ENCODE measurements around the gene CLEC4E. TPM values are rescaled to one million over a fixed set of nuclear protein-coding genes. Genes with fewer than 3 reads are reported as not detected.

The CLEC4E gene
- total RNA-seq, 4 donors from 2014 or later: 1.4 TPM; not detected in 3

DNA sequence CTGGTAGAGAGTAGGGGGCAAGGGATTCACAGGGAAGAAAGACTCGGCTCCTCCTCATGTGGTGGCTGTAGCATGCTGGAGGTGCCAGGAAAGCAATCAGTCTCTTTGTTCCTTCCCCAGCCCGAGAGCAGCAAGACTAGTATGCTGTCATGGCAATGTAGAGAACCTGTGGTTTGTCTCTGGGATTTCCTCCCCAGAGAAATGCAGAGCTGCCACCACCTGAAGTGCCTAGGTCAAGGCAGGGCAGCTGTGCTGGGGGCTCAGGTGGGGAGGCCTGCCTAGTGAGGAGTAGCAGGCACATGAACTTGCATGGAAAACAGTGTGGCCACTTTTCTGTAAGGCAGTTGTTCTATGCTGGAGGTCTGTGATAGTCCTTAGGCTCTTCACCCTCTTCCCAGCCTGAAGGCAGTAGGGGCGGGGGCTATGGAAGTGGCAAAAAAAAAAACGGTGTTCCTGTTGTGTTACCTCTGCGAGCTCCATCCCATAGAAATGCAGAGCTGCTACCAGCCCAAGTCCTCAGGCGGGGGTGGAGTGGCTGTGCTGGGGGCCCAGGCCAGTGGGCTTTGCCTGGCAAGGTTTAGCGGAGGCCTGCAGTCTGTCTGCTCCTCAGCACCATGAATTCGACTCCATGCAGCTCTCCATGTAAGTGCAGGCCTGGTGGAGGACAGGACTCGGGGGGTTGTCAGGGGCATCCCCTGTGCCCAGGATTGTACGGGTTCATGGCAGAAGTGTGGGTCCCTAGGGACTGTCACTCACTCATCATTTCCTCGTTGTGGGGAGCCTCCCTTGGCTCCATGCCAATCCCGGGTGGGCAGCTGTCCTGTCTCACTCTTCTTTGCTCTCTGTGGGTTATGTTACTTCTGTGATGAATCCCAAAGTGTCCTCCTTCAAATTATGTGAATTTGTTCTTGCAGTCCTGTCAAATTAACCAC lies 31.5 kb downstream of the CLEC4E start:
- H3K36me3 ChIP-seq: no peaks in the 10 kb centered on the region
- H3K9me3 ChIP-seq: no peaks in the 10 kb centered on the region
- DNase-seq (ENCODE audit: low spot score in 2 of 2): no peak
- no peaks in the 10 kb centered on the region for H3K4me1 ChIP-seq
- WGBS: 54% methylated on average over 12 of the region's 12 CpGs
- TF ChIP-seq POLR2AphosphoS5 (IDR thresholded peaks at IDR 0.05): no peak
- TF ChIP-seq, protein P1, sequence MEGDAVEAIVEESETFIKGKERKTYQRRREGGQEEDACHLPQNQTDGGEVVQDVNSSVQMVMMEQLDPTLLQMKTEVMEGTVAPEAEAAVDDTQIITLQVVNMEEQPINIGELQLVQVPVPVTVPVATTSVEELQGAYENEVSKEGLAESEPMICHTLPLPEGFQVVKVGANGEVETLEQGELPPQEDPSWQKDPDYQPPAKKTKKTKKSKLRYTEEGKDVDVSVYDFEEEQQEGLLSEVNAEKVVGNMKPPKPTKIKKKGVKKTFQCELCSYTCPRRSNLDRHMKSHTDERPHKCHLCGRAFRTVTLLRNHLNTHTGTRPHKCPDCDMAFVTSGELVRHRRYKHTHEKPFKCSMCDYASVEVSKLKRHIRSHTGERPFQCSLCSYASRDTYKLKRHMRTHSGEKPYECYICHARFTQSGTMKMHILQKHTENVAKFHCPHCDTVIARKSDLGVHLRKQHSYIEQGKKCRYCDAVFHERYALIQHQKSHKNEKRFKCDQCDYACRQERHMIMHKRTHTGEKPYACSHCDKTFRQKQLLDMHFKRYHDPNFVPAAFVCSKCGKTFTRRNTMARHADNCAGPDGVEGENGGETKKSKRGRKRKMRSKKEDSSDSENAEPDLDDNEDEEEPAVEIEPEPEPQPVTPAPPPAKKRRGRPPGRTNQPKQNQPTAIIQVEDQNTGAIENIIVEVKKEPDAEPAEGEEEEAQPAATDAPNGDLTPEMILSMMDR (IDR thresholded peaks at IDR 0.05): no peak
- TF ChIP-seq POLR2A (IDR thresholded peaks at IDR 0.05): no peak
- TF ChIP-seq EP300 (IDR thresholded peaks at IDR 0.05): no peak
- no peak overlapping the region for H3K4me3 ChIP-seq
- H3K27ac ChIP-seq: no peak overlapping the region
- H3K27me3 ChIP-seq: peaks cover 12% of the 10 kb centered on the region

DNA sequence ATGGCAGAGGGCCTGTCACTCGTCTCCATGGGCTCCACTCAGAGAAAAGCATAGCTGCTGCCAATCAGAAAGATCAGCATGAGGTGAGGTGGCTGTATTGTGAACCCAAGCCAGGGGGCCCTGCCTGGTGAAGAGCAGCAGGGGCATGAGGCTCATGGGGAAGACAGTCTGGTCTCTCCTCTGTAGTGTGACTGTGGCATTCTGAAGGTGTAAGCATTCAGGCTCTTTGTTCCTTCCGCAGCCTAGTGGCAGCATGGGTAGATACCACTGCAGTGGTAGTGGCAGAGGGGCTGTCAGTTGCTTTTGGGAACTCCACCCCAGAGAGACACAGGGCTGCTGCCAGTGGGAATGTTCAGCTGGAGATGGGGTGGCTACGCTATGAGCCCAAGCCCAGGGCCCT lies 32.5 kb downstream of the CLEC4E start:
- H3K27me3 ChIP-seq: peaks cover 12% of the 10 kb centered on the region
- no peak overlapping the region for H3K27ac ChIP-seq
- no peak for DNase-seq (ENCODE audit: low spot score in 2 of 2)
- H3K4me3 ChIP-seq: no peak overlapping the region
- no peaks in the 10 kb centered on the region for H3K9me3 ChIP-seq
- TF ChIP-seq, protein P1 (IDR thresholded peaks at IDR 0.05): no peak
- TF ChIP-seq POLR2A (IDR thresholded peaks at IDR 0.05): no peak
- TF ChIP-seq EP300 (IDR thresholded peaks at IDR 0.05): no peak
- no peak for TF ChIP-seq POLR2AphosphoS5 (IDR thresholded peaks at IDR 0.05)
- no peaks in the 10 kb centered on the region for H3K36me3 ChIP-seq
- 64% methylated on average over 3 of the region's 3 CpGs for WGBS
- no peaks in the 10 kb centered on the region for H3K4me1 ChIP-seq

DNA sequence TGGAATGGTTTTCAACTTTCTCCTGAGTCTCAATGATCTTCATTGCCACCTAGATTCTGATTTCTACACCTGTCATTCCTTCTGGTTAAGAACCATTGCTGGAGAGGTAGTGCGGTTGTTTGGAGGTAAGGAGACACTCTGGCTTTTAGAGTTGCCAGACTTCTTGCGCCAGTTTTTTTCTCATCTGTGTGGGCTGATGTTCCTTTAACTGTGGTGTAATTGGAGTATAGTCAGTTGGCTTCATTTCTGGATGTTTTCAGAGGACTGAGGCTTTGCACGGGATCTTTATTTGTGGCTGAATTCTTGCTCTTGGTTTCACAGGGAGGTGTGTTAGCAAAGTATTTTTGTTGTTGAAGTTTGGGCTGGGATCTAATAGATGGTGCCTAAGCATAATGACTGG lies 33.1 kb downstream of the CLEC4E start:
- TF ChIP-seq, protein P1 (IDR thresholded peaks at IDR 0.05): no peak
- TF ChIP-seq POLR2AphosphoS5 (IDR thresholded peaks at IDR 0.05) (no peak), EP300 (IDR thresholded peaks at IDR 0.05) (no peak), POLR2A (IDR thresholded peaks at IDR 0.05) (no peak)
- Histone ChIP-seq H3K4me3 (no peak overlapping the region), H3K4me1 (no peaks in the 10 kb centered on the region), H3K9me3 (no peaks in the 10 kb centered on the region), H3K27me3 (peaks cover 12% of the 10 kb centered on the region), H3K36me3 (no peaks in the 10 kb centered on the region), H3K27ac (no peak overlapping the region)
- DNase-seq (ENCODE audit: low spot score in 2 of 2): no peak
- WGBS: 73% methylated on average over 3 of the region's 3 CpGs

DNA sequence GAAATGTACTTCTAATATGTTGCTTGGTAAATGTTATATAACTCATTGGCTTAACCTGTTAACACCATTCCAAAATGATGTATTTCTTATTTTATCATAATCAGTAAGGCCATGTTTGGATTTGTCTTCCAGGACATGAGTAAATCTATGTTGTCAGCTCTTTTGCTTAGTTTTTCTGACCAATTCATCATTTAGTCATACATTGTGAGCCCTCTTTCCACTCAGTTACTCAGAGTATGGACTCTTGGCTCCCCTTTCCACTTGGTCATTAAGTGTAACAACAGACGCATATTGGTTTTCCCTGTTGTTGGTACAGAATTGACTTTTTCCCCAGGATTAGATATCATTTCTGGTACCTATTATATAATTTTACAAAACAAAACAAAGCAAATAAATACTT lies 36.4 kb downstream of the CLEC4E start:
- Histone ChIP-seq H3K9me3 (no peaks in the 10 kb centered on the region), H3K4me3 (no peak overlapping the region), H3K27me3 (peaks cover 10% of the 10 kb centered on the region), H3K4me1 (no peaks in the 10 kb centered on the region), H3K36me3 (no peaks in the 10 kb centered on the region), H3K27ac (no peak overlapping the region)
- WGBS: 91% methylated on average over 1 of the region's 1 CpG
- TF ChIP-seq POLR2AphosphoS5 (IDR thresholded peaks at IDR 0.05): no peak
- TF ChIP-seq POLR2A (IDR thresholded peaks at IDR 0.05): no peak
- TF ChIP-seq, protein P1 (IDR thresholded peaks at IDR 0.05): no peak
- no peak for TF ChIP-seq EP300 (IDR thresholded peaks at IDR 0.05)
- no peak for DNase-seq (ENCODE audit: low spot score in 2 of 2)

DNA sequence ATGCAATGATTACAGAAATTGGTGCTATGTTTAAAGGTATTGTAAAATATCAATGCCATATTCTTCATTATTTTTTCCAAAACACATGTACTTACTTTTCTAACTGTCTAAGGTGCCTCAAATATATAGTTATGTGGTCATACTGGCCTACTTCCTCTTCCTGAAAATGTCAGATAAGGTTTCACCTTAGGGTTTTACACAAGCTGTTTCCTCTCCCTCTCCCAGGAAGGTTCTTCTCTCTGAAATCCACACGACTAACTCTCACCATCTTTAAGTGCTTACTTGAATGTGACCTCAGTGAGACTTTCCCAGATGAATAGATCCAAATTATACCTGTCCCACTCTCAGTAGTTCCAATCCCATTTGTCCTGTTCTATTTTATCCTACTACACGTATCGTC lies 39.0 kb downstream of the CLEC4E start:
- H3K36me3 ChIP-seq: no peaks in the 10 kb centered on the region
- 66% methylated on average over 3 of the region's 3 CpGs for WGBS
- no peak overlapping the region for H3K27ac ChIP-seq
- no peaks in the 10 kb centered on the region for H3K27me3 ChIP-seq
- no peak for DNase-seq (ENCODE audit: low spot score in 2 of 2)
- H3K4me1 ChIP-seq: no peaks in the 10 kb centered on the region
- no peak overlapping the region for H3K4me3 ChIP-seq
- no peaks in the 10 kb centered on the region for H3K9me3 ChIP-seq
- TF ChIP-seq POLR2A (IDR thresholded peaks at IDR 0.05) (no peak), EP300 (IDR thresholded peaks at IDR 0.05) (no peak), POLR2AphosphoS5 (IDR thresholded peaks at IDR 0.05) (no peak)
- TF ChIP-seq, protein P1 (IDR thresholded peaks at IDR 0.05): no peak
